Fibroblast of villous mesenchyme (primary cell): Measurements from ENCODE around the gene IPMK. TPM values are rescaled to one million over a fixed set of nuclear protein-coding genes. Genes with fewer than 3 reads are reported as not detected.
"Not testable (repeated sequence)": the region's sequence is repeated elsewhere in the genome, so short reads cannot be mapped to it uniquely, and the experiment has no call there.

ENCODE experiments used
- DNase-seq: peaks from one replicate; pipeline ENCODE4 v3.0.0-alpha.2; 2010; ENCODE audit warnings: low read depth
- H3K4me3 ChIP-seq: 2 replicates; pipeline ENCODE4 v1.5.1; 2011; ENCODE audit warnings: low read depth, mild to moderate bottlenecking, low read length
- total RNA-seq: library from RNA; depleted of rRNA; stranded (reverse); fragments of >200 nt; gene quantifications from 2 replicates; pipeline ENCODE4 v1.2.3, GENCODE V29; 2012
- TF ChIP-seq, protein P1 (sequence below): IDR thresholded peaks from 2 replicates; pipeline ENCODE4 v1.5.1; 2012; ENCODE audit warnings: low read depth, mild to moderate bottlenecking, low read length; ENCODE audit not compliant: insufficient read depth

Gene IPMK
- total RNA-seq, 1 donor: 7.8 TPM

DNA sequence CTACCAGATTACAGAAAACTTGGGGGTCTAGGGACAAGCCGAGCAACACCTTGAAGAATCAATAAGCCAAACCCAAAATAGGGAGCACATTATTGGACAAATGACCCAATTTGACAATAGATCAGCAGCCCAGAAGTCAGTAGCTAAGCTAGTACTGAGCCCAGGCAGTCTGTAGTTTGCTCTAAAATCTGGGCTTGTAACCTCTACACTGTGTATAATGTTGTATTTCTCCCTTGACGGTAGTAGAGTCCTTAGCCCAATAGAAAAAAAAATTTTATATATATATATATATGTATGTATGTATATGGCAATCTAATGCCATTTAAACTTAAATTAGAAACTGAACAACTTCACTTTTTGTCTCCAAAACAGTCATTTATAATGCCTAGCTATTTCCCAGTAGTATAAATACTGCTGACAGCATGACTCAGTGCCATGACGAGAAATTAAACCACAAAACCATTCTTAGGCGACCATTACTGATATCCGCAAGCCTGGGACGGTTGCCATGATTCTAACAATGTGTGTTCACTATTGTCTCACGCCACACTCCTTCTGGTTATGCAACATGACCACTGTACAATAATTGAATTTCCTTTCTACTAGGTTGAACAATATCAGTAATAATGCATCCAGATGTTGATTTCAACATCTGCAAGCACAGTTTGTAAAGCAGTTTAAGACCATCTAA lies 110.5 kb downstream of the IPMK start:
- H3K4me3 ChIP-seq: no peak overlapping the region
- TF ChIP-seq, protein P1, sequence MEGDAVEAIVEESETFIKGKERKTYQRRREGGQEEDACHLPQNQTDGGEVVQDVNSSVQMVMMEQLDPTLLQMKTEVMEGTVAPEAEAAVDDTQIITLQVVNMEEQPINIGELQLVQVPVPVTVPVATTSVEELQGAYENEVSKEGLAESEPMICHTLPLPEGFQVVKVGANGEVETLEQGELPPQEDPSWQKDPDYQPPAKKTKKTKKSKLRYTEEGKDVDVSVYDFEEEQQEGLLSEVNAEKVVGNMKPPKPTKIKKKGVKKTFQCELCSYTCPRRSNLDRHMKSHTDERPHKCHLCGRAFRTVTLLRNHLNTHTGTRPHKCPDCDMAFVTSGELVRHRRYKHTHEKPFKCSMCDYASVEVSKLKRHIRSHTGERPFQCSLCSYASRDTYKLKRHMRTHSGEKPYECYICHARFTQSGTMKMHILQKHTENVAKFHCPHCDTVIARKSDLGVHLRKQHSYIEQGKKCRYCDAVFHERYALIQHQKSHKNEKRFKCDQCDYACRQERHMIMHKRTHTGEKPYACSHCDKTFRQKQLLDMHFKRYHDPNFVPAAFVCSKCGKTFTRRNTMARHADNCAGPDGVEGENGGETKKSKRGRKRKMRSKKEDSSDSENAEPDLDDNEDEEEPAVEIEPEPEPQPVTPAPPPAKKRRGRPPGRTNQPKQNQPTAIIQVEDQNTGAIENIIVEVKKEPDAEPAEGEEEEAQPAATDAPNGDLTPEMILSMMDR: no peak
- peak; percentile 68 for DNase-seq

DNA sequence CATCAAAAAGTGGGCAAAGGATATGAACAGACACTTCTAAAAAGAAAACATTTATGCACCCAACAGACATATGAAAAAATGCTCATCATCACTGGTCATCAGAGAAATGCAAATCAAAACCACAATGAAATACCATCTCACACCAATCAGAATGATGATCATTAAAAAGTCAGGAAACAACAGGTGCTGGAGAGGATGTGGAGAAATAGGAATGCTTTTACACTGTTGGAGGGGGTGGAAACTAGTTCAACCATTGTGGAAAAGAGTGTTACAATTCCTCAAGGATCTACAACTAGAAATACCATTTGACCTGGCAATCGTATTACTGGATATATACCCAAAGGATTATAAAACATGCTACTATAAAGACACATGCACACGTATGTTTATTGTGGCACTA lies 111.8 kb downstream of the IPMK start:
- H3K4me3 ChIP-seq, DNase-seq: not testable (repeated sequence)

DNA sequence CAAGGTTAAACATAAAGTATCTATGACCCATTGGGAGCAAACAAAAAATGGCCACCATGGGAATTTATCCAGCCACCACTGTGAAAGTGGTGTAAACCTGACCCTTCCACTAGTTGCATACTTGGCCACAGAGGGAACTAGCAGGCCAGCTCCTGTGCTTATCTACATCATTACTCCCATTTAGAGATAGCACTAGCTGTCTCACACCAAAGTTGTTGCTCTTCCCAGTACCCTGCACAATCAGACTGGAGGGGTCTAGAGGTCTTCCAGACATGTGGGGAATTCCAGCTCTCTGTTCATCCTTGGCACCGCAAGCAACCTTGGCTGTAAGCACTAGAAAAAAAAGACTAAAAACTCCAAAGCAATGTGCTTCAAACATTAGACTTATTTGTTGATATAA lies 113.9 kb downstream of the IPMK start:
- H3K4me3 ChIP-seq: no peak overlapping the region
- TF ChIP-seq, protein P1: no peak
- DNase-seq: no peak

DNA sequence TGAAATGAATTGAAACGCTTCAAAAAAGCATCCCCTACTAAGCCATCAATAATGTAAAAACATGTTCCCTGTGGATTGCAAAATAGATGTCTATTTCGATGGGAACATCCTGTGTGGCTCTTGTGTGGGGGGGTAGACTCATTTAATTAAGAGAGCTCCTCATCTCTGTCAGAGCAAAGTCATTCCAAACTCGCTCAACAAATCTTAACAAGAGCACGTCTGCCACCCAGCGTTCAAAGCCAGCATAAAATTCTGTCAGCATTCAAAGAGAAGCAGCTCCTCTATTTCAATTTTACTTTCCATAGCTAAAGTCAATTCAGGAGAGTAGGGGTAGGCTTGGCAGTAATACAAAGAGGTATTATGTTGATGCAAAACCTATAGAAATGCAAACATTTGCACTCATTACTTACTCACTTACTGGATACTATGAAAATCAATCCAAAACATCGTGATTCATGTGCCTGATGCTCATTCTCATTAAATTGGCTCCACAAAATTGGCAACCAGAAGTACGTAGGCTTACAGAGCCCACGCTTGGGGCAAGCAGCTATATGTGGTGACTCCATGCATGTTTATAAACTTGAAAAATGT lies 114.9 kb downstream of the IPMK start:
- TF ChIP-seq, protein P1: peak; percentile 66
- peak; percentile 56 for DNase-seq
- no peak overlapping the region for H3K4me3 ChIP-seq

DNA sequence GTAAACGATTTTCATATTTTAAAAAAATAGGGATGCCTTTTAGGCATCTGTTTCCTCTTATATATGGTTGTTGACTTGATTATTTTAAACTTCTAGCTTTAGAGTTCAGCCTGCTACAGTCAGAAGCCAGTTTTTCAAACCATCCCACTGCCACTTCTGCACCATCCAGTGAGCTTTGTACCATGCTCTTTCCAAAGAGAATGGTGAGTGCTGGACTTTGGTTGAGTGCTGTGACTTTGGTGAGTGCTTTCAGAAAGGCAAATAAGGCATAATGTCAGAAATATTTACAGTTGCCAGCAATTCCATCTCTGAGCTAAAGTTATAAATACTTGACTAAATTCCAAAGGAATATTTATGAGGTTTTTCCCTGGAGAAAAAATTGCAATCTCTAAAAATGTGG lies 117.4 kb downstream of the IPMK start:
- H3K4me3 ChIP-seq: no peak overlapping the region
- DNase-seq: no peak
- TF ChIP-seq, protein P1: no peak

DNA sequence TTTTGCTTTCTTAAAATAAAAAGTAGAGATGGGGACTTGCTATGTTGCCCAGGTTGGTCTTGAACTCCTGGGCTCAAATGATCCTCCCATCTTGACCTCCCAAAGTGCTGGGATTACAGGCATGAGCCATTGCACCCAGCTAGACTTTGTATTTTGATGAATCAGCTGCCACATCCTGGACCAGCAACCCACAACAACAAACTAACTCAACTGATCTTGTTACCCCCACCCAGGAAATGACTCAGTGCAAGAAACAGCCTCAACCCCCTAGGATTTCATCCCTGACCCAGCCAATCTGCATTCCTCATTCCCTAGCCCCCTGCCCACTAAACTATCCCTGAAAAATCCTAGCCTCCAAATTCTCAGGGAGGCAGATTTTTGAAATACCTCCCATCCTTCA lies 123.8 kb downstream of the IPMK start:
- DNase-seq: no peak
- TF ChIP-seq, protein P1: no peak
- H3K4me3 ChIP-seq: no peak overlapping the region

Other genes with a start within 250 kb of the IPMK start
- gene CISD1, start 1.3 kb upstream of the IPMK start, total RNA-seq: 28.3 and 38.0 TPM in 2 replicates
- 12.9 and 27.6 TPM in 2 replicates for gene UBE2D1, start 67.1 kb upstream of the IPMK start, total RNA-seq
- 18.0 and 26.3 TPM in 2 replicates for gene TFAM, start 117.5 kb upstream of the IPMK start, total RNA-seq
- 39.3 and 47.7 TPM in 2 replicates for gene BICC1, start 245.0 kb upstream of the IPMK start, total RNA-seq